Vagina (tissue), 2 donors: ENCODE results near the gene GABRB2.

Experiments
- POLR2A ChIP-seq, 2 donors: fragments of 450-650 bp; IDR thresholded peaks; one replicate each; pipeline ENCODE4 v1.6.1; 2017; ENCODE audit warnings: antibody characterized with exemption in 2 of 2, mild to moderate bottlenecking in 2 of 2, moderate library complexity in 2 of 2
- TF ChIP-seq, protein P1 (sequence below), 3 experiments: fragments of 450-650 bp in 2 of 3; fragments of 200-600 bp in 1 of 3; sonication (generic) in 1 of 3; IDR thresholded peaks; one replicate each; pipeline ENCODE4 v1.5.1; 2017 to 2019; ENCODE audit warnings: antibody characterized with exemption in 3 of 3, mild to moderate bottlenecking in 2 of 3, moderate library complexity in 2 of 3

DNA sequence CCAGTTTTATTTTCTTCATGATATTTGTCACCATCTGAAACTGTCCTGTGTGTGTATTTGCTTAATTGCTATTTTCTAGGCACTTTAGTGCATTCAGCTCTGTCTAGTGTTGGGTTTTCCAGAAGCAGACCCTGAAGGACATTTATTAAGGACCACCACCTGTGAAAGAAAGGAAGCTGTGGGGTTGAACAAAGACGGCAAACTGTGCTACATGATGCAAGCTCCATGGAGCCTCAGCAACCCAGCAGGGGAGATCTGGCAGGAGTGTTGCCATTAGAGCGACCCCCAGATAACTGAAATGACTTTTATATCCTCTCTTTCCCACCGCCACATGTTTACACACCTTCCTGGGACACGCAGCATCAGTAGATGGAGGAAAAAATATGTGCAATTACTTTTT is 125.5 kb downstream of the GABRB2 start:
- TF ChIP-seq, protein P1, sequence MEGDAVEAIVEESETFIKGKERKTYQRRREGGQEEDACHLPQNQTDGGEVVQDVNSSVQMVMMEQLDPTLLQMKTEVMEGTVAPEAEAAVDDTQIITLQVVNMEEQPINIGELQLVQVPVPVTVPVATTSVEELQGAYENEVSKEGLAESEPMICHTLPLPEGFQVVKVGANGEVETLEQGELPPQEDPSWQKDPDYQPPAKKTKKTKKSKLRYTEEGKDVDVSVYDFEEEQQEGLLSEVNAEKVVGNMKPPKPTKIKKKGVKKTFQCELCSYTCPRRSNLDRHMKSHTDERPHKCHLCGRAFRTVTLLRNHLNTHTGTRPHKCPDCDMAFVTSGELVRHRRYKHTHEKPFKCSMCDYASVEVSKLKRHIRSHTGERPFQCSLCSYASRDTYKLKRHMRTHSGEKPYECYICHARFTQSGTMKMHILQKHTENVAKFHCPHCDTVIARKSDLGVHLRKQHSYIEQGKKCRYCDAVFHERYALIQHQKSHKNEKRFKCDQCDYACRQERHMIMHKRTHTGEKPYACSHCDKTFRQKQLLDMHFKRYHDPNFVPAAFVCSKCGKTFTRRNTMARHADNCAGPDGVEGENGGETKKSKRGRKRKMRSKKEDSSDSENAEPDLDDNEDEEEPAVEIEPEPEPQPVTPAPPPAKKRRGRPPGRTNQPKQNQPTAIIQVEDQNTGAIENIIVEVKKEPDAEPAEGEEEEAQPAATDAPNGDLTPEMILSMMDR (IDR thresholded peaks at IDR 0.05), result no peak
- TF ChIP-seq POLR2A (IDR thresholded peaks at IDR 0.05), result no peak
